ENCODE data around the gene TAS2R1.
"Not testable (repeated sequence)": the region's sequence is repeated elsewhere in the genome, so short reads cannot be mapped to it uniquely, and the experiment has no call there.

TAS2R1 gene

DNA sequence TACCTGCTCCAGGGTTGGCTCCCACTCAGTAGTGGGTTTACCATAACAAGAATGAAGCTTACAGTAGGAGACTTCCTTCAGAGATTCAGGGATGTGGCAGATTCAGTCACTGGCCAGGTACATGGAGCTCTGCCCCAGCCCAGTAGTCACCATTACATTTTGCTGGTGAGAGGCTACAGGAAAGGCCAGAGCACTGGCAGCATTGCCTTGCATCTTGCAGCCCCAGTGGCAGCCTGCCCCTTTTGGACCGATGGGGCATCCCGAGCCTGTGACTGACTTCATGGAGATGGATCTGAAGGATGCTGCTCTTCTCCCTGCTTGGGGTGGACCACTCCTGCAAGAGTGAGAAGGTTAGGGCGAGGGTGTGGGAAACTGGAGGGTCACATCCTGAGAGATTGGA is 16.8 kb downstream of the TAS2R1 start:
- DNase-seq (no peak), ATAC-seq (replicated peaks) (no peak)
- Mint-ChIP-seq H3K27me3 (no peaks in the 10 kb centered on the region), H3K4me1 (no peaks in the 10 kb centered on the region), H3K9me3 (peaks cover 7 to 15% of the 10 kb centered on the region in 2 donors), H3K36me3 (no peaks in the 10 kb centered on the region), H3K4me3 (no peak overlapping the region), H3K27ac (no peak overlapping the region)

- Mint-ChIP-seq H3K4me3 (no peak overlapping the region), H3K27me3 (no peaks in the 10 kb centered on the region), H3K4me1 (no peaks in the 10 kb centered on the region), H3K27ac (no peak overlapping the region), H3K36me3 (no peaks in the 10 kb centered on the region), H3K9me3 (peaks cover 7 to 15% of the 10 kb centered on the region in 2 donors)
- DNase-seq, result no peak
- no peak for ATAC-seq (replicated peaks)
Observed at GRCh38 chr5:9610969-9611368, 19.2 kb downstream of the TAS2R1 start.

- no peak for ATAC-seq (replicated peaks)
- H3K27ac Mint-ChIP-seq, result no peak overlapping the region
- no peak overlapping the region for H3K4me3 Mint-ChIP-seq
- H3K36me3 Mint-ChIP-seq, result no peaks in the 10 kb centered on the region
- DNase-seq, result no peak
- no peaks in the 10 kb centered on the region for H3K27me3 Mint-ChIP-seq
- H3K4me1 Mint-ChIP-seq, result no peaks in the 10 kb centered on the region
- H3K9me3 Mint-ChIP-seq, result peaks cover 7 to 15% of the 10 kb centered on the region in 2 donors
Observed at GRCh38 chr5:9610364-9610763, 19.8 kb downstream of the TAS2R1 start.

DNA sequence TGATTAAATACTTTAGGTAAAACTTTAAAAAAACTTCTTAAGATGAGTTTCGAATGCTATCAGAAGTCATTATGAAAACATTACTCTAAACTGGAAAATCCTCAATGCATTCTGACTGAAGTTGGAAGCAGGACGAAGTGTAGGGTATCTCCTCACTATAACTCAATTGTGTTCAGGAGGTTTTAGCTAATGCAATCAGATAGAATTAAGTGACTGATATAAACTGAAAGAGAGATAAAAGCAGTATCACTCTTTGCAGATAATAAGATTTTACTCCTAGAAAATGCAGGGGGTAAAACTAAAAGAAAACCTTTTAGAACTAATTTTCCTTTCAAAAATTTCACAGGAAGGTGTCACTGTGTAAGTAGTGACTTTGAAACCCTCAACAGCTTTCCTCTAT is 22.1 kb downstream of the TAS2R1 start:
- Mint-ChIP-seq H3K27ac (no peak overlapping the region), H3K36me3 (no peaks in the 10 kb centered on the region), H3K27me3 (no peaks in the 10 kb centered on the region), H3K4me1 (no peaks in the 10 kb centered on the region), H3K9me3 (peaks cover 8 to 11% of the 10 kb centered on the region in 2 donors), H3K4me3 (no peak overlapping the region)
- ATAC-seq (replicated peaks) (no peak), DNase-seq (no peak)

- Mint-ChIP-seq H3K27me3 (no peaks in the 10 kb centered on the region), H3K9me3 (peaks cover 0 to 2% of the 10 kb centered on the region in 2 donors), H3K36me3 (no peaks in the 10 kb centered on the region), H3K4me1 (no peaks in the 10 kb centered on the region), H3K27ac (no peak overlapping the region), H3K4me3 (peak overlapping the region in 1 of 2 donors; percentile 12)
- DNase-seq, result no peak
- ATAC-seq (replicated peaks), result no peak
Observed at GRCh38 chr5:9605041-9605838, 24.9 kb downstream of the TAS2R1 start.

GRCh38 chr5:9604416-9604815 is 25.7 kb downstream of the TAS2R1 start:
- H3K4me1 Mint-ChIP-seq, result no peaks in the 10 kb centered on the region
- DNase-seq (no peak), ATAC-seq (replicated peaks) (no peak)
- no peak overlapping the region for H3K27ac Mint-ChIP-seq
- H3K9me3 Mint-ChIP-seq, result peaks cover 0 to 2% of the 10 kb centered on the region in 2 donors
- no peaks in the 10 kb centered on the region for H3K27me3 Mint-ChIP-seq
- H3K4me3 Mint-ChIP-seq, result no peak overlapping the region
- no peaks in the 10 kb centered on the region for H3K36me3 Mint-ChIP-seq

- ATAC-seq (replicated peaks) (no peak), DNase-seq (no peak)
- no peak overlapping the region for H3K4me3 Mint-ChIP-seq
- no peaks in the 10 kb centered on the region for H3K4me1 Mint-ChIP-seq
- no peak overlapping the region for H3K27ac Mint-ChIP-seq
- H3K9me3 Mint-ChIP-seq, result peaks cover 0 to 2% of the 10 kb centered on the region in 2 donors
- no peaks in the 10 kb centered on the region for H3K27me3 Mint-ChIP-seq
- no peaks in the 10 kb centered on the region for H3K36me3 Mint-ChIP-seq
Observed at GRCh38 chr5:9601055-9601739, 29.0 kb downstream of the TAS2R1 start.

DNA sequence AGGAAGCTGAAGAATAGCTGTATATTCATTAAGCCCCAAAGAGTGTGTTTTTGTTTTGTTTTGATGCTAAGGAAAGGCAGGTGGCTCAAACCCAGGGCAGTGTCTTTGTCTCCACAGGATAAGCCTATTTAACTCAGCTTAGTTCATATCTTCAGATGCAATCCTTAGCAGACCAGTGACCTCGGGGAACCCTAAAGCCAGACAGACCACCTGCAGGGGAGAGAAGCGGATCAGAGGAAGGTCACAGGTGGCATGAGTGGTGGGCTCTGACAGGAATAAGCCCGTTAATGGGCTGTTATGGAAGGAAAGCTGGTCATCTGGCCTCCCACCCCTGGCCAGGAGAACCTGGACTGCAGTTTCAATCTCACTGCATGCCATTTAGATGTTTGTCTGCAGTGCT is 30.8 kb downstream of the TAS2R1 start:
- ATAC-seq (replicated peaks), result no peak
- Mint-ChIP-seq H3K36me3 (no peaks in the 10 kb centered on the region), H3K4me1 (no peaks in the 10 kb centered on the region), H3K9me3 (peaks cover 0 to 2% of the 10 kb centered on the region in 2 donors), H3K27me3 (no peaks in the 10 kb centered on the region), H3K27ac (no peak overlapping the region), H3K4me3 (no peak overlapping the region)
- DNase-seq, result no peak

DNA sequence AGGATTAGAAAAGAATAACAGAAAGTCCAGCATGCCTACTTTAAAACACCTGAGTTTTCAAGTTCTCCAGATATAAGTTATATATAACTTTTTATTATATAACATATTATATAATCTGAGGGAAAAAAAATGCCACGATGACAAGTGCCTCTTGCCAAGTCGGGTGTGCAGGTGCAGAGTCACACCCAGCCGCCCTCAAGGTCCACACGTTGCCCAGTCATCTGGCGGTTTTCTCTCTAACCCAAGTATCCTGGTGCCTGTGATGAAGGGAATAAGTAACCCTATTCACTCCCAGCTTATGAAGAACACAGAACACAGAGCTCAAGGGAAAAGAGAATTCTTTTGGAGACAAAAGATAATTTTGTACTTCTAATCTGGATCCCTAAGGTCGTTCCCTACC is 31.8 kb downstream of the TAS2R1 start:
- H3K36me3 Mint-ChIP-seq; DNase-seq; ATAC-seq (replicated peaks); H3K4me1 Mint-ChIP-seq; H3K4me3 Mint-ChIP-seq; H3K9me3 Mint-ChIP-seq; H3K27ac Mint-ChIP-seq; H3K27me3 Mint-ChIP-seq: not testable (repeated sequence)

DNA sequence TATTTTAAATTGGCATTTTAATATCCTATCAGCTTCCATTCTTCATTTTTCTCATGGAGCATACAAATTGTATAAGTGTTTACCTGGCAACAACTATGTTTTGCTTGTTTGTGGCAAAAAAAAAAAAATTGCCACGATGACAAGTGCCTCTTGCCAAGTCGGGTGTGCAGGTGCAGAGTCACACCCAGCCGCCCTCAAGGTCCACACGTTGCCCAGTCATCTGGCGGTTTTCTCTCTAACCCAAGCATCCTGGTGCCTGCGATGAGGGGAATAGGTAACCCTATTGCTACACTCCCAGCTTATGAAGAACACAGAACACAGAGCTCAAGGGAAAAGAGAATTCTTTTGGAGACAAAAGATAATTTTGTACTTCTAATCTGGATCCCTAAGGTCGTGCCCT is 32.8 kb downstream of the TAS2R1 start:
- ATAC-seq (replicated peaks); H3K27me3 Mint-ChIP-seq; H3K27ac Mint-ChIP-seq; DNase-seq; H3K4me3 Mint-ChIP-seq; H3K9me3 Mint-ChIP-seq; H3K4me1 Mint-ChIP-seq; H3K36me3 Mint-ChIP-seq: not testable (repeated sequence)

DNA sequence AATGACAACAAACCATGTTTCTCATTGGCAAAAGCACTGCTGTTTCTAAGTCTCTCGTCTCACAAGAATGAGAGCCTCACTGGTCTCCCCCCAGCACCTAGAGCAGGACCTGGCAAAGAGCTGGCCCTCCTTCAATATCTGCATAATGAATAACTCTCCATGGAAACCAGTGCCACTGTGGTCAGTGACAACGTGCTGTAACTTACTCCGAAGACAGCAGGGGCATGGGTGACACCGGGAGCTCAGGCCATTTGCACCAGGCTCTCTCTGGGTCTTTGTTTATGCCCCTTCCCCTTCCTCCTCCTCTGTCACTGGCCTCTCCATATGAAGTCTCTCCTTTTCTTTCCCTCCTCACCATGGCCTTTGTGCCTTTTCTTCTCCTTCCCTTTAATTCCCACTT is 33.3 kb downstream of the TAS2R1 start:
- no peak overlapping the region for H3K27ac Mint-ChIP-seq
- no peak for ATAC-seq (replicated peaks)

GRCh38 chr5:9596171-9596780 is 33.9 kb downstream of the TAS2R1 start:
- DNase-seq, result no peak
- no peaks in the 10 kb centered on the region for H3K4me1 Mint-ChIP-seq
- no peaks in the 10 kb centered on the region for H3K27me3 Mint-ChIP-seq
- H3K4me3 Mint-ChIP-seq, result no peak overlapping the region
- no peak overlapping the region for H3K27ac Mint-ChIP-seq
- H3K36me3 Mint-ChIP-seq, result no peaks in the 10 kb centered on the region
- peaks cover 0 to 4% of the 10 kb centered on the region in 2 donors for H3K9me3 Mint-ChIP-seq
- no peak for ATAC-seq (replicated peaks)

More for the DNA sequence above, 33.3 kb downstream of the TAS2R1 start:
- peaks cover 0 to 3% of the 10 kb centered on the region in 2 donors for H3K9me3 Mint-ChIP-seq
- no peak for DNase-seq
- no peaks in the 10 kb centered on the region for H3K4me1 Mint-ChIP-seq
- H3K27me3 Mint-ChIP-seq, result no peaks in the 10 kb centered on the region
- no peak overlapping the region for H3K4me3 Mint-ChIP-seq
- H3K36me3 Mint-ChIP-seq, result no peaks in the 10 kb centered on the region

GRCh38 chr5:9594913-9595312 is 35.2 kb downstream of the TAS2R1 start:
- Mint-ChIP-seq H3K27ac (no peak overlapping the region), H3K36me3 (no peaks in the 10 kb centered on the region), H3K27me3 (no peaks in the 10 kb centered on the region), H3K9me3 (peaks cover 0 to 4% of the 10 kb centered on the region in 2 donors), H3K4me1 (no peaks in the 10 kb centered on the region), H3K4me3 (no peak overlapping the region)
- DNase-seq (no peak), ATAC-seq (replicated peaks) (no peak)

GRCh38 chr5:9589049-9589835 is 40.9 kb downstream of the TAS2R1 start:
- no peak for ATAC-seq (replicated peaks)
- no peak for DNase-seq
- H3K27me3 Mint-ChIP-seq, result no peaks in the 10 kb centered on the region
- H3K36me3 Mint-ChIP-seq, result no peaks in the 10 kb centered on the region
- H3K9me3 Mint-ChIP-seq, result peaks cover 0 to 7% of the 10 kb centered on the region in 2 donors
- H3K27ac Mint-ChIP-seq, result no peak overlapping the region
- H3K4me1 Mint-ChIP-seq, result no peaks in the 10 kb centered on the region
- H3K4me3 Mint-ChIP-seq, result no peak overlapping the region

All from stimulated activated naive B cell treated with anti-CD40 and anti-IgM and Interleukin-4, amounts not matched to agents 10 μg/mL and 1 μg/mL and 100 μg/mL, for 72 hours (primary cell).